ENCODE measurements around the gene ESPL1.

ESPL1 gene

DNA sequence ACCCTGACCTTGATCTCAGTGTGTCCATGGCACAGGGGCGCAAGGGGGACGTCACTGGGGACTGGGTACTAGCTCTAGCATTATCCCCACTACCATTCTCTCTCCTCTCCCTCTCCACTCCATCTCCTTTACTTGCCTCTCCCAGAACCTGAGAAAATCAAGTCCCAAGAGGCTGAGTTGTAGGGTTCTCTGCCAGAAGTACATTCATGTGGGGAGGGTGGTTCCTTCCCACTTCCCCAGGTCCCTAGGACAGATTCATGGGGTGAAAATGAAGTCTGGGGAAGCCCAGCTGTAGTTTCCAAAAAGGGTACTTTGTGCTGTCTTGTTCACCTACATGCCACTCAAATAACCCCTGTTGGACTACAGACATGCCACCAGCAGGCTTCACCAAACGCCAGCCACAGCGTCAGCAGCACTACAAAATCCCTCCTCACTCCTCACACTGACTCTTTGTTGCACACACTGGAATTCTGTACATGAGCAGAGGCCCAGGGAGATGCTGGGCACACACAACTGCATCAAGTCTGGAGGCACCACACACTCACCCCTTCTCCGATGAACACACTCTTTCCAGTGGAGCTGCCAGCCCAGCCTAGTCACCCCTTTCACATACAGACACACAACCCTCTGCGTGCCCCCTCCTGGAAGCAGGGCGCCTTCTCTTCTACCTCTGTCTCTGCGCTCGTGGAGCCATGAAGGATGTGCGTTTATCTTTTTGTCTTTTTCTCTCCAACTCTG is 43.0 kb upstream of the ESPL1 start:
- H3K27me3 Mint-ChIP-seq (ENCODE audit: low read depth): peaks cover 8% of the 10 kb centered on the region
- H3K4me1 Mint-ChIP-seq: peaks cover 50% of the 10 kb centered on the region
- TF ChIP-seq, protein P1, sequence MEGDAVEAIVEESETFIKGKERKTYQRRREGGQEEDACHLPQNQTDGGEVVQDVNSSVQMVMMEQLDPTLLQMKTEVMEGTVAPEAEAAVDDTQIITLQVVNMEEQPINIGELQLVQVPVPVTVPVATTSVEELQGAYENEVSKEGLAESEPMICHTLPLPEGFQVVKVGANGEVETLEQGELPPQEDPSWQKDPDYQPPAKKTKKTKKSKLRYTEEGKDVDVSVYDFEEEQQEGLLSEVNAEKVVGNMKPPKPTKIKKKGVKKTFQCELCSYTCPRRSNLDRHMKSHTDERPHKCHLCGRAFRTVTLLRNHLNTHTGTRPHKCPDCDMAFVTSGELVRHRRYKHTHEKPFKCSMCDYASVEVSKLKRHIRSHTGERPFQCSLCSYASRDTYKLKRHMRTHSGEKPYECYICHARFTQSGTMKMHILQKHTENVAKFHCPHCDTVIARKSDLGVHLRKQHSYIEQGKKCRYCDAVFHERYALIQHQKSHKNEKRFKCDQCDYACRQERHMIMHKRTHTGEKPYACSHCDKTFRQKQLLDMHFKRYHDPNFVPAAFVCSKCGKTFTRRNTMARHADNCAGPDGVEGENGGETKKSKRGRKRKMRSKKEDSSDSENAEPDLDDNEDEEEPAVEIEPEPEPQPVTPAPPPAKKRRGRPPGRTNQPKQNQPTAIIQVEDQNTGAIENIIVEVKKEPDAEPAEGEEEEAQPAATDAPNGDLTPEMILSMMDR (IDR thresholded peaks at IDR 0.05; ENCODE audit: unreplicated experiment in 3 of 3): no peak
- no peaks in the 10 kb centered on the region for H3K9me3 Mint-ChIP-seq
- peak overlapping the region; percentile 61 to 82 (median 68) for H3K4me3 Mint-ChIP-seq
- peaks cover 4% of the 10 kb centered on the region for H3K36me3 Mint-ChIP-seq (ENCODE audit: low read depth)
- H3K27ac Mint-ChIP-seq: peak overlapping the region; percentile 87 to 98 (median 97)

DNA sequence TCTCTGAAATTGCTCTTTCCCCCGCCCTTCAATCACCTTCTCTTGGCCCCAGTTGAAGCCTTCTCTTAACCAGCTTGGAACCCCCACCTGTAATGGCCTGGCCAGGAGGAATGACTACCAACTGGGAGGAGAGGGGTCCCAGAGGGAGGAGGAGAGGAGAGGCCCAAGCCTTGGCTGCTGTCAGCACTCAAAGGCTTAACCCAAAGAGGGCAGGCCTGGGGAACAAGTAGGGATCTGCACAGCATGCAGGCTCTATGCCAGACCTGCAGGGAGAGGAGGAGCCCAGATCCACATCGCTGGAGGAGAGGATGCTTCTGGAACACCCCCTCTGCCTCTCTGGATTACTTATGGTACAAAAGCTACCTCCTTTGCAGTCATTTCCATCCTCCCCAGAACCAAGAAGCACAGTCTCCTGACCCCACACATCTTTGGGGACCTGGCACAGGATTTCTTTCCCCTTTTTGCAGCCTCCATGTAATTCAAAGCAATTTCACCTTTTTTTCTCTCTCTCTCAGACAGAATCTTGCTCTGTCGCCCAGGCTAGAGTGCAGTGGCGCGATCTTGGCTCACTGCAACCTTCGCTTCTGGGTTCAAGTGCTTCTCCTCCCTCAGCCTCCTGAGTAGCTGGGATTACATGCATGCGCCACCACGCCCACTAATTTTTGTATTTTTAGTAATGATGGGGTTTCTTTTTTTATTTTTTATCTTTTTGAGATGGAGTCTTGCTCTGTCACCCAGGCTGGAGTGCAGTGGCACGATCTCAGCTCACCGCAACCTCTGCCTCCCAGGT is 42.3 kb upstream of the ESPL1 start:
- TF ChIP-seq, protein P1 (IDR thresholded peaks at IDR 0.05; ENCODE audit: unreplicated experiment in 3 of 3): no peak
- Mint-ChIP-seq H3K36me3 (ENCODE audit: low read depth) (peaks cover 4% of the 10 kb centered on the region), H3K27ac (peak overlapping the region; percentile 87 to 98 (median 97)), H3K9me3 (no peaks in the 10 kb centered on the region), H3K27me3 (ENCODE audit: low read depth) (peaks cover 8% of the 10 kb centered on the region), H3K4me1 (peaks cover 51% of the 10 kb centered on the region), H3K4me3 (peak overlapping the region; percentile 61 to 82 (median 68))

GRCh38 chr12:53226815-53227214 is 41.3 kb upstream of the ESPL1 start:
- H3K4me3 Mint-ChIP-seq: no peak overlapping the region
- H3K27ac Mint-ChIP-seq: peak overlapping the region; percentile 31 to 77 (median 41)
- peaks cover 8% of the 10 kb centered on the region for H3K27me3 Mint-ChIP-seq (ENCODE audit: low read depth)
- peaks cover 4% of the 10 kb centered on the region for H3K36me3 Mint-ChIP-seq (ENCODE audit: low read depth)
- TF ChIP-seq, protein P1 (IDR thresholded peaks at IDR 0.05; ENCODE audit: unreplicated experiment in 3 of 3): no peak
- no peaks in the 10 kb centered on the region for H3K9me3 Mint-ChIP-seq
- peaks cover 58% of the 10 kb centered on the region for H3K4me1 Mint-ChIP-seq

DNA sequence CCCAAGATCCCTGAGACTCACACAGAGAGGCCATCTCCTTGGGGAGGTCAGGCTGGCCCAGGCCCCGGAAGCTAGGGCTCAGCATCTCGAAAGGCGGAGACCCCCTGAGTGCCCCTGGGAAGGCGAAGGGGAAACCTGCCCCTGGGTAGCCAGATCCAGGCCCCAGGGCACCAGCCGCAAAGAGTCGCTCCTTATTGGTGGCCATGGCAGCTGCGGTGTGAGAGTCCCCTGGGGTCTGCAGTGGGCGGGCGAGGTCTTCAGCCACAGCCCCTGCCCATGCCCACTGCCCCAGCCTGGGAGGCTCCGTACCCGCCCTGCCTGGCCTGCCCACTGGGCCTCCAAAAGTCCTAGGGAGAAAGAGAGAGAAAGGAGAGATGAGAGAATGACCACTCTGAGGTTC is 40.8 kb upstream of the ESPL1 start:
- Mint-ChIP-seq H3K27me3 (ENCODE audit: low read depth) (peaks cover 8% of the 10 kb centered on the region), H3K9me3 (no peaks in the 10 kb centered on the region), H3K4me1 (peaks cover 53% of the 10 kb centered on the region), H3K4me3 (no peak overlapping the region), H3K36me3 (ENCODE audit: low read depth) (peaks cover 4% of the 10 kb centered on the region), H3K27ac (peak overlapping the region; percentile 31 to 77 (median 41))
- TF ChIP-seq, protein P1 (IDR thresholded peaks at IDR 0.05; ENCODE audit: unreplicated experiment in 3 of 3): no peak

GRCh38 chr12:53227836-53228235 is 40.3 kb upstream of the ESPL1 start:
- peaks cover 4% of the 10 kb centered on the region for H3K36me3 Mint-ChIP-seq (ENCODE audit: low read depth)
- no peak overlapping the region for H3K4me3 Mint-ChIP-seq
- peaks cover 10% of the 10 kb centered on the region for H3K27me3 Mint-ChIP-seq (ENCODE audit: low read depth)
- no peaks in the 10 kb centered on the region for H3K9me3 Mint-ChIP-seq
- peak overlapping the region in 1 of 3 experiments; percentile 30 for H3K27ac Mint-ChIP-seq
- TF ChIP-seq, protein P1 (IDR thresholded peaks at IDR 0.05; ENCODE audit: unreplicated experiment in 3 of 3): no peak
- peaks cover 53% of the 10 kb centered on the region for H3K4me1 Mint-ChIP-seq
